HG02884 (cell line): ENCODE data around the gene AMHR2.

Experiments
- ATAC-seq: cut with Tn5 transposase; IDR thresholded peaks from one replicate; pipeline ENCODE4 v1.9.1; 2021; ENCODE audit warnings: mild to moderate bottlenecking, moderate library complexity; ENCODE audit not compliant: unreplicated experiment

The AMHR2 gene

DNA sequence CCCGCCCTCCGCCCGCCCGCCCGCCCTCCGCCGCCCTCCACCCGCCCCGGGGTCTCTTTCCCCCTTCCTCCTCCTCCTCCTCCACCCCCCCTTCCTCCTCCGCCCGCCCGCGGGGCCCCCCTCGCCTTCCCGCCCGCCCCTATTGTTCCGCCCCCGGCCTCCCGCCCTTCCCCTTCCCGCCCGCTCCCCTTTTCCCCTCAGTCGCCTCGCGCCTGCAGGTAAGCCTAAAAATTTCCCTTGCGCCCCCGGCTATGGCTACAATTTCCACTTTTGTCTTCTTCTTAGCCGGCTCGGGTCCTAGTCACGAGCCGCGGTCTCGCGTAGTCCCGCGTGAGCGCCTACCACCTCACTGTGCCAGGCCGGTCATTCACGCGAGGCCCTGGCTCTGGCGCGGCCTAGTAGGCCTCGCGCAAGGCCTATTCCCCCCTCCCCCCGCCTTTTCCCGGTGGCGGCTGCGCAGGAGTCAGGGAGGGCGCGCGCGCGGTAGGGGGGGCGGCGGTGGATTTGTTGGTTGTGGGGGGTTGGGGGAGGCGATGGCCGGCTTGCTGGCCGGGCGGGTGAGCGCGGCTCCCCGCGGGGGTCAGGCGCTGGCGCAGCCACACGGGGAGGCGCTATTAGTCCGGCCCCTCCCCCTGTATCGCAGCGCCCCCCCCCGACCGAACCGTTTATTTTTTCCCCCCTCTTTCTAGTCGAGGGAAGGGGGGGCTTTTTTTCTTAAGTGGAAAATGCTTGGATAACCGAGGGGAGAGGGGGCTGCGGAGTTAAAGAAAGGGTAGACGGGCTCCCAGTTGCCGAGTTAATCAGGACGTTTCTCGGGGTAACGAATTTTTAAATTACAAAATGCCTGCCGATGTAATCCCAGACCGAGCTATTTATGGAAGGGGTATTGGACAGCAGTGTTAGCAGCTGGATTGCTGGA is 28.8 kb downstream of the AMHR2 start:
- no peak for ATAC-seq

GRCh38 chr12:53453953-53454640 is 30.4 kb downstream of the AMHR2 start:
- no peak for ATAC-seq

DNA sequence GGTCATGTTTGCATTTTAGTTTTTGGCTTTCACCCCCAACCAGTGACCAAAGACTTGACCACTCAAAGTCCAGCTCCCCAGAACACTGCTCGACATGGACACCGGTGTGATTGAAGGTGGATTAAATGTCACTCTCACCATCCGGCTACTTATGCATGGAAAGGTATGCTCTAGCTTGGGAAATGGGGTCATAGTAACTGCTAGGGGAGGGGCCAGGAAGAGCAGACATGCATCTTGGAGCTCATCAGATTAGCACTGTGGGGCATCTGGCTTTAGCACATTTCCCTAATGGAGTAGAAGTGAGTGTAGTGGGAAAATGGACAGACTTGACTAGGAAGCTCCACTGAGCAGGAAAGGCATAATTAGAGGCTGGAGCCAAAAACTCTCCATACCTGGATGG is 31.1 kb downstream of the AMHR2 start:
- no peak for ATAC-seq

- no peak for ATAC-seq
These were observed 33.2 kb downstream of the AMHR2 start for GRCh38 chr12:53456654-53457366.

GRCh38 chr12:53459097-53459496 is 35.4 kb downstream of the AMHR2 start:
- no peak for ATAC-seq

DNA sequence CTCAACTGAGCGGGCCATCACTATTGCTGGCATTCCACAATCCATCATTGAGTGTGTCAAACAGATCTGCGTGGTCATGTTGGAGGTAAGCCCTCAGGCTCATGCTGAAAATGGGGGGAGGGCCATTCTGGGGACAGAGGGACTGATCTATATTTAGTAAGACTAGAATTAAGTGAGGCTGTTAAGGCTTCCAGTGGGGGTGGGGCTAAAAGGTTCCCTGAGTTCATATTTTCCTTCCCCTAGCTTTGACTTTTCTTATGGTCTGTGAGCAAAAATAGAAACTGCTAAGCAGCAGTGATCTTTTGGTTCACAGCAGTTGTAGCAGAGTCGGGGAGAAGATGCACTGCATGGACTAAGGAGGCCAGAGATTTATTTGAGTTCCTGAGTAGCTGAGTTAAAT is 37.4 kb downstream of the AMHR2 start:
- no peak for ATAC-seq

DNA sequence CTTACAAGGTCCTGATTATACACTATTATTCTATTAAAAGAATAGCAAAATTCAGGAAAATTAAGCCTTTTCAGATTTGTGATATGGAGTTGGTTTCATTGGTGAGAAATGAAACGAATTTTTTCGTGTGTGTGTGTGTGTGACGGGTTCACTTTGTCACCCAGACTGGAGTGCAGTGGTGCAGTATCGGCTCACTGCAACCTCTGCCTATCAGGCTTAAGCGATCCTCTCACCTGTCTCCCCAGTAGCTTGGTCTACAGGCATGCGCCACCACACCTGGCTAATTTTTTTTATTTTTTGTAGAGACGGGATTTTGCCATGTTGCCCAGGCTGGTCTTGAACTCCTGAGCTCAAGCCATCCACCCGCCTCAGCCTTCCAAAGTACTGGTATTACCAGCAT is 37.9 kb downstream of the AMHR2 start:
- ATAC-seq, result no peak

DNA sequence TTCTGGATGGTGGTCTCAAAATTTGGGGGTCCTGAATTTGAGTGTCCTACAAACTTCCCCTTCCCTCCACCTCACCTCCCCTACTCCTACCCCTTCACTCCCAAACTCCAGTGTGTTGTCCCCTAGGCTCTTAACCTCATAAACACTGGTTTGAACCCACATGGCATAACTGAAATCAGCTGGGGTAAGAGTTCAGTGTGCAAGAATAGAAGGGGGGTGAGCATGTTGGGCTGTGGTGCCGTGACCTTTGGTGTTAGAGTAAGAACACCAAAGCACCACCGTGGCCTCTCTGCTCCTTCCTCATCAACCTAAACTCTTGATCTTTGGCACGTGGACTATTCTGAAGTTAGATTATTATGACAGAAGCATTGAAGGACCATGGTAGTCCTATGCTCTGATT is 39.3 kb downstream of the AMHR2 start:
- no peak for ATAC-seq

- no peak for ATAC-seq
These were observed 40.3 kb downstream of the AMHR2 start for GRCh38 chr12:53463802-53464560.

- no peak for ATAC-seq
These were observed 41.2 kb downstream of the AMHR2 start for GRCh38 chr12:53464685-53465418.

DNA sequence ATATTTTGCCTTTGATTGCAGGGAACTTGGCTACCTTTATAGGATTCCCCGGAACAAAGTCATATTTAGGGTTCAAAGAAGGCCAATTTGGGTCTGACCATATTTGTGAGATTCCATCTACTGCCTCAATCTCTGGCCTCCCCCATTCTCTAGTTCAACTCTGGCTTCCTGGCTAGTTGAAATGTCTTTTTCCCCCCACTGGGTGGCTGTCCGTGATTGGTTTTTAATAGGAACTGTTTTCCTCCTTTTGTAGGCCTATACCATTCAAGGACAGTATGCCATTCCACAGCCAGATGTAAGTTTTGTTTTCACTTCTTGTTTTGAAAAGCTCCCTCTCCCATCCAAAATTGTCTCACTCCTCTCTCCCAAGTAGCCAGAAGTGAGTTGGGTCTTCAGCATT is 42.0 kb downstream of the AMHR2 start:
- no peak for ATAC-seq

- ATAC-seq, result no peak
These were observed 43.0 kb downstream of the AMHR2 start for GRCh38 chr12:53466640-53467039.

DNA sequence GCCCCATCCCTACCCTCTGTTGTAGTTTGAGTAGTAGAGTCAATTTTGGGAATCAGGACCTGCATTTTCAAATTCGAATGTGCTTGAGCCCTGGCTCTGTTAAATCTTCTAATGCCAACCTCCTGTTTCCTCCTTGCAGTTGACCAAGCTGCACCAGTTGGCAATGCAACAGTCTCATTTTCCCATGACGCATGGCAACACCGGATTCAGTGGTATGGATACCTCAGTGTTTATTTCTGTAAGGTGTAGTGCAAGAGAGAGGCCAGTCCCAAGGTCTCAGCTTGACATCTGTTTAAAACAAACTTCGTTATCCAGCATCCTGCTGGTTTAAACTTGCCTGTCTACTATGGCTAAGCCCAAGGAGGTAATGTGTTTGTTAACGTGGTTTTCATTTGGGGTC is 43.4 kb downstream of the AMHR2 start:
- ATAC-seq, result no peak

- ATAC-seq, result no peak
These were observed 44.2 kb downstream of the AMHR2 start for GRCh38 chr12:53467880-53468279.

- ATAC-seq, result no peak
These were observed 44.6 kb downstream of the AMHR2 start for GRCh38 chr12:53468282-53468681.

- ATAC-seq, result no peak
These were observed 48.5 kb downstream of the AMHR2 start for GRCh38 chr12:53472056-53472582.

GRCh38 chr12:53474077-53474476 is 50.4 kb downstream of the AMHR2 start:
- ATAC-seq, result no peak

- ATAC-seq, result no peak
These were observed 51.2 kb downstream of the AMHR2 start for GRCh38 chr12:53474819-53475218.

- no peak for ATAC-seq
These were observed 53.1 kb downstream of the AMHR2 start for GRCh38 chr12:53476769-53477209.

DNA sequence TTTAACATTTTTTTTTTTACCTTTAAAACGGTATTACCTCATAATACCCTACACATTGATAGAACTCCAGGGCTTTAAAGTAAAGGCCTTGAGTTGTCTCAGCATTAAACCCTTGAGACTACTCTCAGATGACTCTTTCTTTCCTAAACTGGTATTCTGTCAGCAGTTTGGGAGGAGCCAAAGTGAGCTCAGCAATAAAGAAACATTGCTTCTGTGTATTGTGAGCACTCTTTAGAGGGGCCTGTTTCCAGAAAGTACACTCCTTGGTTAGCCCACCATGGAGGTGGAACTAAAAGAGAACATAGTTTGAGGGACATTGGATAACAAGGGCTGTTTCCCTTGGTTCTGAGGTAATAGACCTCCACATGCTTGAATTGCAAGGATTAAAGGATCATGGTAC is 55.2 kb downstream of the AMHR2 start:
- ATAC-seq, result no peak
